T-helper 2 cell treated with Interferon-gamma antibody and Interleukin-4, amounts not matched to agents 5 μg/mL and 100 μg/mL, for 36 hours (primary cell): ENCODE measurements around the gene GNG12.

Experiments
- DNase-seq: peaks from one replicate; pipeline ENCODE4 v3.0.0; 2021; ENCODE audit warnings: low spot score
- H3K27ac Mint-ChIP-seq: one replicate; pipeline ENCODE4 v1.8.0; 2021; ENCODE audit warnings: mild to moderate bottlenecking, mixed read lengths
- H3K27me3 Mint-ChIP-seq: one replicate; pipeline ENCODE4 v1.8.0; 2021; ENCODE audit warnings: low read depth, mixed read lengths
- H3K36me3 Mint-ChIP-seq: one replicate; pipeline ENCODE4 v1.8.0; 2021; ENCODE audit warnings: low read depth, mixed read lengths
- H3K4me1 Mint-ChIP-seq: one replicate; pipeline ENCODE4 v1.8.0; 2021; ENCODE audit warnings: low read depth, mixed read lengths
- H3K4me3 Mint-ChIP-seq: one replicate; pipeline ENCODE4 v1.8.0; 2022; ENCODE audit warnings: mild to moderate bottlenecking, moderate library complexity, mixed read lengths
- H3K9me3 Mint-ChIP-seq: one replicate; pipeline ENCODE4 v1.8.0; 2021; ENCODE audit warnings: mixed read lengths

The GNG12 gene

DNA sequence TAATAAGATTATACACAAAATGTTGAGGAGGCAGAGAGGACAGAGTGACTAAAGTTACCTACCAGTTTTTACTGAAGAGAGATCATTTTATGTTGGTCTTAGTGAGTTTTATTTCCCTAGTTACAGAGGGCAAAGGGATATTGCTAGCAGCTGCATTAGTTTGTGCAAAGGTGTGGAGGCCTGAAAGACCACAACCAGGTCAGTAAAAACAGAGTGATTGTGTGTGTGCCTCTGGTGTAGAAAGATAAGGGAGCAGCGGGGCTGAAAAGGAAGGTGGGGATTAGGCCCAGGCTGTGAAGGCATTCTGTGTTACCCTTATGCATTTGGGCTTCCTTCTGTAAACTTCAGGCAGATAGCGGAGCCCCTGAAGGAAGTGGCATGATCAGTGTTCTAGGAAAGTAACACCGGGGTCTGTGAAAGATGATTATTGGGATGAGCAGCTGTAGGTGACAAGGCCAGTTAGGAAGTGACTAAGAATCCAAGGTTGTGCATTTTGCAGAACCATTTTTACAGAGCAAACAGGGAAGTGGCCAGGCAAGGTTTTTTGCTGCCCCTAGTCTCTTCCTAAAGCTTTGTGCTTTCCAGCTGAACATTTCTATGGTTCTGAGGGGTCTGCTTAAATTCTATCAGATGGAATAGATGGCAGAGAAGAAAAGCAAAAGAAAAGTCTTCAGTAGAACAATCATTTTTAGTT, 144.6 kb downstream of the GNG12 start:
- H3K4me3 Mint-ChIP-seq: no peak overlapping the region
- no peak for DNase-seq
- H3K27ac Mint-ChIP-seq: no peak overlapping the region

DNA sequence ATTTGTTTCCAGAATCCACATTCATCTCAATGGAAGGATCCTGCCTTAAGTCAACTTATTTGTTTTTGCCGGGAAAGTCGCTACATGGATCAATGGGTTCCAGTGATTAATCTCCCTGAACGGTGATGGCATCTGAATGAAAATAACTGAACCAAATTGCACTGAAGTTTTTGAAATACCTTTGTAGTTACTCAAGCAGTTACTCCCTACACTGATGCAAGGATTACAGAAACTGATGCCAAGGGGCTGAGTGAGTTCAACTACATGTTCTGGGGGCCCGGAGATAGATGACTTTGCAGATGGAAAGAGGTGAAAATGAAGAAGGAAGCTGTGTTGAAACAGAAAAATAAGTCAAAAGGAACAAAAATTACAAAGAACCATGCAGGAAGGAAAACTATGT, 145.6 kb downstream of the GNG12 start:
- Mint-ChIP-seq H3K36me3 (peaks cover 29% of the 10 kb centered on the region), H3K4me3 (peak overlapping the region; percentile 15), H3K27me3 (no peaks in the 10 kb centered on the region), H3K27ac (no peak overlapping the region), H3K4me1 (peaks cover 26% of the 10 kb centered on the region), H3K9me3 (no peaks in the 10 kb centered on the region)
- no peak for DNase-seq

More for the DNA sequence above, 144.6 kb downstream of the GNG12 start:
- Mint-ChIP-seq H3K4me1 (peaks cover 24% of the 10 kb centered on the region), H3K27me3 (no peaks in the 10 kb centered on the region), H3K36me3 (peaks cover 29% of the 10 kb centered on the region), H3K9me3 (no peaks in the 10 kb centered on the region)

DNA sequence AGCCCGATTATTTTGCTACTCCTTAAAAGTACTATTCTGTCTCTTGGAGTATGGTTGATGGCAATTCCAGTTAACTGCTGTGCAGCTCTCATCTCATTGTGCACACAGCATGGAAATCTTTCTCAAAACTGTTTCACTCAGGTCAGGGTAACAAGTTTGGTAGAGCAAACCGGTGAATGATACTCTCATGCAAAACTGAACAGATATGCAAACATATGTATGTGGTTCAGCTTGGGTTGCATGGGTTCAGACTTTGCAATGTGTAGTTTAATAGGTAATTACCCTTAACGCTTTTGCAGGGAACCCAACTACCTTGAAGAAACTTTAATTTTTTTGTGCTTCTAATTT, 146.1 kb downstream of the GNG12 start:
- Mint-ChIP-seq H3K4me3 (peak overlapping the region; percentile 91), H3K27ac (peak overlapping the region; percentile 96), H3K36me3 (peaks cover 29% of the 10 kb centered on the region), H3K4me1 (peaks cover 26% of the 10 kb centered on the region), H3K9me3 (no peaks in the 10 kb centered on the region), H3K27me3 (no peaks in the 10 kb centered on the region)
- DNase-seq: no peak

DNA sequence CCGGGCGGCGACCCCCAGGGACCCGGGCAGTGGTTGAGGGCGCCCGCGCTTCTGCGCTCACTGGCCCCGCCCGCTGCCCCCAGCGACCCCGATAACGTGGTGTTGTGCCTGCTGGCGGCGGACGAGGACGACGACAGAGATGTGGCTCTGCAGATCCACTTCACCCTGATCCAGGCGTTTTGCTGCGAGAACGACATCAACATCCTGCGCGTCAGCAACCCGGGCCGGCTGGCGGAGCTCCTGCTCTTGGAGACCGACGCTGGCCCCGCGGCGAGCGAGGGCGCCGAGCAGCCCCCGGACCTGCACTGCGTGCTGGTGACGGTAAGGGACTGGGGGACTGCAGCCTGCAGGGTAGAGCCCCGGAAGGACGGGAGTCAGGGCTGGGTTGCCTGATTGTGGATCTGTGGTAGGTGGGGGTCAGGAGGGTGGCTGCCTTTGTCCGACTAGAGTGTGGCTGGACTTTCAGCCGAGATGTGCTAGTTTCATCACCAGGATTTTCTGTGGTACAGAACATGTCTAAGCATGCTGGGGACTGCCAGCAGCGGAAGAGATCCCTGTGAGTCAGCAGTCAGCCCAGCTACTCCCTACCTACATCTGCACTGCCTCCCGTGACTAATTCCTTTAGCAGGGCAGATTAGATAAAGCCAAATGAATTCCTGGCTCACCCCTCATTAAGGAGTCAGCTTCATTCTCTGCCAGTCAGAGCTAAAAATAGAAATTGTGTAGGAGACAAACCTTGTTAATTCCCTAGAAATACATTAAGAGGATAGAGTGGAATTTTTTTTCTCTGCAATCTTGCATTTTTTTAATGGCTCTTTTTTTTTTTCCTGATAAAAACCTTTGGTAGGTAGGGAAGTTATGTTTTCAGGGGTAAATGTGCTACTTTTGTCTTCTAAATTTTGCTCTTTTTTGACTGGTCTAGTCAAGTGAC, 146.7 kb downstream of the GNG12 start:
- Mint-ChIP-seq H3K27ac (peak overlapping the region; percentile 96), H3K4me3 (peak overlapping the region; percentile 91), H3K4me1 (peaks cover 26% of the 10 kb centered on the region), H3K36me3 (peaks cover 29% of the 10 kb centered on the region), H3K9me3 (no peaks in the 10 kb centered on the region), H3K27me3 (no peaks in the 10 kb centered on the region)
- peak; percentile 62 for DNase-seq

DNA sequence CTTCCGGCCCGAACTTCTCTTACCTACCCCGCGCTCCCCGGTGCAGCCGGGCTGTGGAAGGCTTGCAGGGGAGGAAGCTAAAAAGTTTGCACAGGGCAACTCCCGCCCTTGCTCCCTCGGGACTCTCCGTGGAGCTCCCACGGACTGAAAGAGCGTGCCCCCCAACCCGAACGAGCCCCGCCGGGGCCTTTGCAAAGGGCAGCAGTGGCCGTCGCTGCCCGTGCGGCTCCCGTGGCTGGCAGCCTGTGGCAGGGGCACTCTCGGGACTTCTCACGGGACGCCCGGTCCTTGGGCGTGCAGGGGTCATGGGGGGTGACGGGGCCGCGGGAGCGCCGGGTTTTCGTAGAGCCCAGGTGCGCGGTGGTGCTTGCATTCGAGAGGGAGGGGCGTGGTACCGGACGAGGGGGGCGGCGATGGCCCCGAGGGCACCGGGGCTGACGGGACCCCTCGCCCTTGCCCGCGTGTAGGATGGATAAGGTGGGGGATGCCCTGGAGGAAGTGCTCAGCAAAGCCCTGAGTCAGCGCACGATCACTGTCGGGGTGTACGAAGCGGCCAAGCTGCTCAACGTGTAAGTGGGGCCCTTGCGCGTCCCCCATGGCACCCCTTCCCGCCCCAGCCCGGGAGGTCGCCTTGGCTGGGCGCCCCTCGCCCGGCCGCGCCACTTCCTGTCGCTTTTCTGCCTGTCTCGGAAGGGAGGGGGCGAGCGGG, 147.6 kb downstream of the GNG12 start:
- H3K4me3 Mint-ChIP-seq: peak overlapping the region; percentile 91
- no peaks in the 10 kb centered on the region for H3K9me3 Mint-ChIP-seq
- DNase-seq: peak; percentile 71
- no peaks in the 10 kb centered on the region for H3K27me3 Mint-ChIP-seq
- peaks cover 26% of the 10 kb centered on the region for H3K4me1 Mint-ChIP-seq
- peak overlapping the region; percentile 97 for H3K27ac Mint-ChIP-seq
- peaks cover 29% of the 10 kb centered on the region for H3K36me3 Mint-ChIP-seq

DNA sequence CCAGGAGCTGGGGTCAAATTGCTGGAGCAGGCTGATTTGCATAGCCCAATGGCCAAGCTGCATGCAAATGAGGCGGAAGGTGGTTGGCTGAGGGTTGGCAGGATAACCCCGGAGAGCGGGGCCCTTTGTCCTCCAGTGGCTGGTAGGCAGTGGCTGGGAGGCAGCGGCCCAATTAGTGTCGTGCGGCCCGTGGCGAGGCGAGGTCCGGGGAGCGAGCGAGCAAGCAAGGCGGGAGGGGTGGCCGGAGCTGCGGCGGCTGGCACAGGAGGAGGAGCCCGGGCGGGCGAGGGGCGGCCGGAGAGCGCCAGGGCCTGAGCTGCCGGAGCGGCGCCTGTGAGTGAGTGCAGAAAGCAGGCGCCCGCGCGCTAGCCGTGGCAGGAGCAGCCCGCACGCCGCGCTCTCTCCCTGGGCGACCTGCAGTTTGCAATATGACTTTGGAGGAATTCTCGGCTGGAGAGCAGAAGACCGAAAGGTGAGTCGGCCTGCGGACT, 148.2 kb downstream of the GNG12 start, which contains the start of gene GADD45A:
GADD45A (plus strand) TSS at position 135 of the 491 bp plus-strand sequence; CDS start at position 429, 294 bp downstream.
- peaks cover 26% of the 10 kb centered on the region for H3K4me1 Mint-ChIP-seq
- peak within 1 kb of the TSS; percentile 91 for H3K4me3 Mint-ChIP-seq
- H3K36me3 Mint-ChIP-seq: peaks cover 27% of the 10 kb centered on the region
- DNase-seq: peak; percentile 97
- H3K9me3 Mint-ChIP-seq: no peaks in the 10 kb centered on the region
- peak within 1 kb of the TSS; percentile 97 for H3K27ac Mint-ChIP-seq
- H3K27me3 Mint-ChIP-seq: no peaks in the 10 kb centered on the region

DNA sequence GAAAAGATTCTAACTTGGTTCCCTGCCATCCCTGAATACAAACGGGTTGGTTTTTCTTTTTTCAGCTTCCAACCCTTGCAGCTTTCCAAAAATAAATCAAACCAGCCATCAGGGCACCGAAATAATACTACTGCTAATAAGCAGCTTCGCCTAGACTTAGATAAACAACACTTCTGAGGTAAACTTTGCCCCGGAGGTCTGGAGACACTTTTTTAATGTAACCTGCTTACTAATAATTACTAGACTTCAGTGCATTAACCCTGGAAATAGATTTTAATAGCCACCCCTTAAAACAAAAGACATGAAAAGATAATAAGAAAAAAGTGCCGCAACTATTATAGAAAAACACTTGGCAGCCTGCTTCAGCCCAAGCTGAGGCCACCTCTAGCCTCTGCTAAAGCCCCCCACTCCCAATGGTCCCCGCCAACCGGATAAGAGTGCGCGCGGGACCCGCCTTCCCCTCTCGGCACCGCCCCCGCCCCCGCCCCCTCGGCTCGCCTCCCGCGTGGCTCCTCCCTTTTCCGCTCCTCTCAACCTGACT, 148.7 kb downstream of the GNG12 start:
- Mint-ChIP-seq H3K9me3 (no peaks in the 10 kb centered on the region), H3K4me1 (peaks cover 26% of the 10 kb centered on the region), H3K27me3 (no peaks in the 10 kb centered on the region), H3K4me3 (peak overlapping the region; percentile 91), H3K27ac (peak overlapping the region; percentile 97), H3K36me3 (peaks cover 27% of the 10 kb centered on the region)
- DNase-seq: no peak

DNA sequence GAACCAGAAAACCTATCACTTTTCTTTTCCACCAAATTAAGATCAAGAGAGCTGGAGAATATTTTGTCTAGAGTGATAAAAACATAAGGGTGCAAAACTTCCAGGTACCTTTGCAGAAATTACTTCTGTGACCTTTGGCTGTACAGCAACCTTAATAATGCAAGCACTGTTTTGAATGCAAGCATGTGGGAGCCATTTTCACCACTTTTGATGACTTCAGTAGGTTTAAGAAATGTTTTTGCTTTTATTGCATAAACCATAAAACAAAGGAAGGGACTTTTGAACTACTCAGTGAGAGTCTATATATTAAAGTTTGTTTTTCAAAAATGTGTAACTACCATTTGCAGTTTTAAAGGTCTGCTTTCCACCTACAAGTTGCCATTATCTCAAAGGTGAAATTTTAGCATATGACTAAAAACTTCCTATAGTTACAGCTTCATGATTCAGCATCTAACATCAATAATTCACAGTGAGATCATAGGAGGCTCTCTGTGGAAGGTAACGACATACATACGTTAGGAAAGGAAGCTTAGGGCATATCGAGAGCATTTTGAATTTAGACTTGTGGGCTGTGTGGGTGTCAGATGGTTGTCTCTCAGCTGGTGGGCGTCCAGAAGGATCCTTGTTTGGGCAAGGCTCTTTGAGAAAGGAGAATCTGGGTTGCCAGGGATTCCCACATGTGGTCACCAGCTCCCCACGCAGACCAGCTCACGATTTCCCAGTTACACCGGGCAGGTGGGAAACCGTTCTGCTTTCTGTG, 149.3 kb downstream of the GNG12 start:
- peak overlapping the region; percentile 60 for H3K27ac Mint-ChIP-seq

DNA sequence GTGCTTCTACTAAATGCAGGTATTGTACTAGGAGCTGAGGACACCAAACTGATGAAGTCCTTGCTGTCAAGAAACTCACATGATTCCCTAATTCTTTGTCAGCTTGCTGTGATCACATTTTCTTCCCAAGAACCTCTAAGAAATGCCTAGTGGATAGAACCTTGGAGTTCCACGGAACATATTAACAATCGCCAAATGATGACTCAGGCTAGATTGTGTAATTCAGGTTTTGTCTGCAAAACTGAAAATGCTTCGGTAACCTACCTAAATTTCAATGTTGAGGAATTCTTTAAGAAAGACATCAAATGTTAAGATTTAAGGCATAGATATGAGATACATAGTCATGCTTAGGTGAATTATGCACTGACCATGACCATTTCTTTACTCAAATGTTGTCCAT, 150.0 kb downstream of the GNG12 start:
- Mint-ChIP-seq H3K27me3 (peaks cover 4% of the 10 kb centered on the region), H3K27ac (peak overlapping the region; percentile 13), H3K4me1 (peaks cover 23% of the 10 kb centered on the region), H3K4me3 (peak overlapping the region; percentile 41), H3K9me3 (no peaks in the 10 kb centered on the region), H3K36me3 (peaks cover 16% of the 10 kb centered on the region)
- no peak for DNase-seq

More for the DNA sequence above, 149.3 kb downstream of the GNG12 start:
- Mint-ChIP-seq H3K36me3 (peaks cover 22% of the 10 kb centered on the region), H3K9me3 (no peaks in the 10 kb centered on the region), H3K4me3 (peak overlapping the region; percentile 91), H3K27me3 (peaks cover under 1% of the 10 kb centered on the region), H3K4me1 (peaks cover 26% of the 10 kb centered on the region)
- DNase-seq: peak; percentile 84

DNA sequence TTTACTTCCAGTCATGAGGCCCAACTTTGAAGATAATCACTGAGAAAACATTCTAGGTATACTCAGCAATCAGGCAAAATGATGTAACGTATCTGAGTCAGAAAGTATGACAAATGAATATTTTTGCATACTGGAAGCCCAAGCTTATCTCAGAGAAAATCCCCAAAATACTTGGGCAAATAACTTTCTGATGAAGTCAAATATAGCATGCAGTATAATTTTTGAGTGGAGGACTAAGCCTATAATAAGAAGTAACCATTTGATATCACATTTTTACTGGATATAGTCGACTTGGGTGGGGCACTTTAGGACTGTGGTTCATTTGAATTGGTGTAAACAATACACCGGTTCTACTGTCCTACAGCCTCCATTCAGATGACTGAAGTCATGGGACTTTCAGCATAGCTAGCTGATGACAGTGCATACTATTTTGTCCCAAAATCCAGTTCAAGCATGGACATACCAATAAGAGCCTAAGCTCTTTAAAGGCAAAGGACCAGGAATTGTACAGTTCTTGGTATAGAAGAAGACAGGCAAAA, 150.5 kb downstream of the GNG12 start:
- H3K4me1 Mint-ChIP-seq: peaks cover 21% of the 10 kb centered on the region
- no peak overlapping the region for H3K4me3 Mint-ChIP-seq
- H3K9me3 Mint-ChIP-seq: no peaks in the 10 kb centered on the region
- peaks cover 4% of the 10 kb centered on the region for H3K27me3 Mint-ChIP-seq
- H3K36me3 Mint-ChIP-seq: peaks cover 12% of the 10 kb centered on the region
- no peak overlapping the region for H3K27ac Mint-ChIP-seq
- no peak for DNase-seq

DNA sequence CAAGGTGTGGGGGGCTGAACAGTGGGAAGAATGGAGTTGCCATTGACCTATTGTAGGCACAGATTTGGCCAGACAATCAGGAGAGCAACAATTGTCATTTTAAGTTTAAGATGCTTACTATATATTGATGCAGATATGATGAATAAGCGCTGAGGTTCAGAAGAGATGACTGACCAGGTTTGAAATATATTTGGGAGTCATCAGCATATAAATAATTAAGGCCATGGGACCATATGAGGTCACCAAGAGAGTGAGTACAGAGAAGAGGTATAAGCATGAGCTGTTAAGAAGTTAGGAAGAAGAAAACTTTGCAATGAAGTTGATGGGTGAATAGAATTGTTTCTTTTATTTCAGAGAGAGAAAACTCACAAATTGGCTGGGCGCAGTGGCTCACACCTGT, 152.8 kb downstream of the GNG12 start:
- H3K27ac Mint-ChIP-seq: no peak overlapping the region
- H3K4me3 Mint-ChIP-seq: no peak overlapping the region
- peaks cover 7% of the 10 kb centered on the region for H3K27me3 Mint-ChIP-seq
- H3K4me1 Mint-ChIP-seq: peaks cover 17% of the 10 kb centered on the region
- no peaks in the 10 kb centered on the region for H3K9me3 Mint-ChIP-seq
- no peak for DNase-seq
- H3K36me3 Mint-ChIP-seq: no peaks in the 10 kb centered on the region

DNA sequence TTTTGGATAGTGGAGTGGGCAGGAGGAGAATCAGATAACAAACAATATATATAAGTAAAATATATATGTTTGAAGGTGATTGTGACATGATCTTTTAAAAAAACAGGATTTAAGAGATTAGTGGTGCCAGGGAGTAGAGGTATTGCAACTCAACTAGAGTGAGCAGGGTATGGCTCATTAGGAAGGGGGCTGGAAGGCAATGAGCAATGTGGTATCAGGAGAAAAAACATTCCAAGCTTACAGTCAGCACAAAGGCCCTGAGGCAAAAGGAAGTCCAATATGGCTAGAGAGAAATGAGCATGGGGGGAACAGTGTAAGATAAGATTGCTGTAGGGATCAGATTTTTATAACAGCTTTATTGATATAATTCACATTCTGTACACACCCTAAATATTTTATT, 153.6 kb downstream of the GNG12 start:
- no peaks in the 10 kb centered on the region for H3K36me3 Mint-ChIP-seq
- no peak for DNase-seq
- H3K9me3 Mint-ChIP-seq: no peaks in the 10 kb centered on the region
- no peak overlapping the region for H3K27ac Mint-ChIP-seq
- no peak overlapping the region for H3K4me3 Mint-ChIP-seq
- H3K4me1 Mint-ChIP-seq: peaks cover 23% of the 10 kb centered on the region
- H3K27me3 Mint-ChIP-seq: peaks cover 7% of the 10 kb centered on the region

DNA sequence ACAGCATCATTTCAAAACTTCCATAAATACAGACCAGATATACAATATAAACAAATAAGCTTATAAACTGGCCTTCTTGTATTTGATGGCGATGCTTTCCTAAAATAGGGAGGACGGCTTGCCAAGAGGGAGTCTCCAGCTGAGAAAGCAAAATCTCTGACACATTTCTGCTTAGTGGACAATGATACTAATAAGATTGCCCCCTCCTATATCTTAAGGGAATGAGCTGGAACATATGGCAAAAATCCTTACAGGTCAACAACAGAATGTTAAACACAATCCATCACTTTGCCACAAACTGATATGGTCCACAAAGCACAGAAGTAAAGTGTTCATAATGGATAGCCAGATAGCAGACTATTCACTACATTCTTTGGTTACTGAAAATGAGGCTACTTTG, 155.3 kb downstream of the GNG12 start:
- H3K9me3 Mint-ChIP-seq: no peaks in the 10 kb centered on the region
- no peak overlapping the region for H3K27ac Mint-ChIP-seq
- no peak overlapping the region for H3K4me3 Mint-ChIP-seq
- H3K4me1 Mint-ChIP-seq: peaks cover 24% of the 10 kb centered on the region
- H3K36me3 Mint-ChIP-seq: no peaks in the 10 kb centered on the region
- no peak for DNase-seq
- H3K27me3 Mint-ChIP-seq: peaks cover 11% of the 10 kb centered on the region
